GM18870 (cell line): ENCODE data around the gene NKX6-2.
"Not testable (repeated sequence)": the region's sequence is repeated elsewhere in the genome, so short reads cannot be mapped to it uniquely, and the experiment has no call there.

Experiments used
- ATAC-seq: cut with Tn5 transposase; IDR thresholded peaks from one replicate; pipeline ENCODE4 v1.9.1; 2021; ENCODE audit warnings: moderate library complexity; ENCODE audit not compliant: unreplicated experiment

NKX6-2 gene

GRCh38 chr10:132785723-132786475 lies at the start of gene NKX6-2:
TSS of gene NKX6-2 (minus strand) at chr10:132786147. CDS start at chr10:132785948, 199 bp downstream.
- ATAC-seq, result no peak

GRCh38 chr10:132834891-132835847 lies 49.2 kb upstream of the NKX6-2 start:
- ATAC-seq, result no peak

GRCh38 chr10:132834311-132834761 lies 48.4 kb upstream of the NKX6-2 start:
- ATAC-seq, result no peak

GRCh38 chr10:132833421-132834111 lies 47.6 kb upstream of the NKX6-2 start:
- ATAC-seq, result no peak

GRCh38 chr10:132832186-132832969 lies 46.4 kb upstream of the NKX6-2 start:
- ATAC-seq, result no peak

GRCh38 chr10:132829403-132829802 lies 43.5 kb upstream of the NKX6-2 start:
- ATAC-seq, result no peak

- ATAC-seq, result no peak
Measured at GRCh38 chr10:132828681-132829080, 42.7 kb upstream of the NKX6-2 start.

- ATAC-seq, result no peak
Measured at GRCh38 chr10:132827861-132828539, 42.1 kb upstream of the NKX6-2 start.

- no peak for ATAC-seq
Measured at GRCh38 chr10:132827423-132827789, 41.5 kb upstream of the NKX6-2 start.

GRCh38 chr10:132826524-132827422 lies 40.8 kb upstream of the NKX6-2 start:
- ATAC-seq, result no peak

GRCh38 chr10:132825783-132826523 lies 40.0 kb upstream of the NKX6-2 start:
- ATAC-seq, result not testable (repeated sequence)

GRCh38 chr10:132820056-132820455 lies 34.1 kb upstream of the NKX6-2 start:
- no peak for ATAC-seq

- no peak for ATAC-seq
Measured at GRCh38 chr10:132817701-132818211, 31.8 kb upstream of the NKX6-2 start.

GRCh38 chr10:132816718-132817117 lies 30.8 kb upstream of the NKX6-2 start:
- ATAC-seq, result no peak

GRCh38 chr10:132815168-132815857 lies 29.4 kb upstream of the NKX6-2 start:
- ATAC-seq, result no peak

- ATAC-seq, result no peak
Measured at GRCh38 chr10:132814469-132814856, 28.5 kb upstream of the NKX6-2 start.
